HG03025 (cell line): Measurements from ENCODE around the gene AOAH.
"Not testable (repeated sequence)": the region's sequence is repeated elsewhere in the genome, so short reads cannot be mapped to it uniquely, and the experiment has no call there.

ENCODE experiments used
- ATAC-seq: cut with Tn5 transposase; IDR thresholded peaks from one replicate; pipeline ENCODE4 v1.9.1; 2021; ENCODE audit warnings: mild to moderate bottlenecking, moderate library complexity; ENCODE audit not compliant: unreplicated experiment, low FRiP score

Gene AOAH

GRCh38 chr7:36523371-36524101 lies 200.8 kb downstream of the AOAH start:
- ATAC-seq: no peak

GRCh38 chr7:36522453-36523007 lies 201.8 kb downstream of the AOAH start:
- no peak for ATAC-seq

DNA sequence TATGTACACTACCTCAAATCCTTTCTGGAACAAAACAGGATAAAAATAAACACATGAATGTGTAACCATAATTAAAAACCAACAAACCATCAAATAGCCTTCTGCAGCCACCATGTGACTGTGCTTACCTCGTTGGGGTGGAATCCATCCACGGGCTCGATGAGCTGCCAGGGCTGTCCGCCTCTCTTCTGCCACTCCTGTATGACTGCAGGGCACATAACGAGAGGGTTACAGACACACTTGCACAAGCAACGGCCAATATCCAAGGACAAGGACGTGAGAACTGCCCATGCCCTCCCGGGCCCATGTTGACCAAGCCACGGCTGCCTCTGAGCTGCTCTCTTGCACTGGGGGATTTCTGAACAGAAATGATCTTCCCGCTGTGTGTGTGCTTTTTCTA lies 202.4 kb downstream of the AOAH start:
- ATAC-seq: no peak

- ATAC-seq: no peak
Measured at GRCh38 chr7:36521133-36521532, 203.2 kb downstream of the AOAH start.

- ATAC-seq: no peak
Measured at GRCh38 chr7:36515847-36516246, 208.4 kb downstream of the AOAH start.

GRCh38 chr7:36514289-36515243 lies 209.7 kb downstream of the AOAH start:
- no peak for ATAC-seq

DNA sequence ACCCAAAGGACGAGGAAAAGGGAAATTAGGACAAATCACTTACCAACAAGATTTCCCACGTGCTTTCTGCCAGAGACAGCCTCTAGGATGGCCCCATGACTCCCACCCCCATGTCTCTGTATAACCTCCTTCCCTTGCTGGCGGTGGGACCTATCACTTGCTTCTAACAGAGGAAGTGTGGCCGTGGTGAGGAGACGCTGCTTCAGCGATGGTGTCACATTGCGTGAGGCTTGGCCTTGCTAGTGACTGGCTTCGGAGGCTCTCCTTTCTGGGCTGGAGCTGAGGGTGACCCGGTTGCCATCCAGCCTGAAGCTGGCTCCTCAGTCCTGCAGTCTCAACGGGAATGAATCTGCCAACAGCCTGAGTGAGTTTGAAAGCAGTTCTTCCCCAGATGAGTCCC lies 210.9 kb downstream of the AOAH start:
- ATAC-seq: no peak

DNA sequence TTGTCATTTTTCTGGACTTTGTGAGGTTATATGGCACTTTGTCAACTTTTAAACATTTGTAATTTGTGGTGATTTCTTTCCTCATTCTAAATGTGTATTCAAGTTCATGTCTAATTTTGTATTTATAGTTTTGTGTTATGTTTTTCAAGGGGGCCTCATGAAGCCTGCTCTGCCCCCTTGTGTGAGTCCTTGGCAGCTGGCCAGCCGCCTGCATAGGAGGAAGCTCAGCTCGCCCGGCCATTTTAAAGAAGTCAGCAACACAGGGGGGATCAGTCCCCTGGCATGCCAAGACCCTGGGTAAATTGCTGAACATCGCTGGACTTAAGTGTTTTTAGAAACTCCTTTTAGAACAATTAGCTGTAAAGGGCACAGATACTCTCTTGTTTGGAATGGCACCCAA lies 211.7 kb downstream of the AOAH start:
- no peak for ATAC-seq

GRCh38 chr7:36509962-36510361 lies 214.3 kb downstream of the AOAH start:
- no peak for ATAC-seq

GRCh38 chr7:36507475-36508440 lies 216.5 kb downstream of the AOAH start:
- ATAC-seq: no peak

DNA sequence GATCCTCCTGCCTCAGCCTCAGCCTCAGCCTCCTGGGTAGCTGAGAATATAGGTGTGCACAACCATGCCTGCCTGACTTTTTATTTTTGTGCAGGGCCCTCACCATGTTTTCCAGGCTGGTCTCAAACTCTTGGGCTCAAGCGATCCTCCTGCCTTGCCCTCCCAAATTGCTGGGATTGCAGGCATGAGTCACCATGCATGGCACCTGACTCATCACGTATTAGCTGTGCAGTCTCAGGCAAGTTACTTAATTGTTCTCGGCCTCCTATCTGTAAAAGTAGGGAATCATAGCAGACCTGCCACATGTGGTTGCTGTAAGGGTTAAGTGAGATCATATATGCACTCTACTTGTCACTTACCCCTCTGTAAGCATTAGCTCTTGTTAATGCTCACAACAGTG lies 217.5 kb downstream of the AOAH start:
- no peak for ATAC-seq

DNA sequence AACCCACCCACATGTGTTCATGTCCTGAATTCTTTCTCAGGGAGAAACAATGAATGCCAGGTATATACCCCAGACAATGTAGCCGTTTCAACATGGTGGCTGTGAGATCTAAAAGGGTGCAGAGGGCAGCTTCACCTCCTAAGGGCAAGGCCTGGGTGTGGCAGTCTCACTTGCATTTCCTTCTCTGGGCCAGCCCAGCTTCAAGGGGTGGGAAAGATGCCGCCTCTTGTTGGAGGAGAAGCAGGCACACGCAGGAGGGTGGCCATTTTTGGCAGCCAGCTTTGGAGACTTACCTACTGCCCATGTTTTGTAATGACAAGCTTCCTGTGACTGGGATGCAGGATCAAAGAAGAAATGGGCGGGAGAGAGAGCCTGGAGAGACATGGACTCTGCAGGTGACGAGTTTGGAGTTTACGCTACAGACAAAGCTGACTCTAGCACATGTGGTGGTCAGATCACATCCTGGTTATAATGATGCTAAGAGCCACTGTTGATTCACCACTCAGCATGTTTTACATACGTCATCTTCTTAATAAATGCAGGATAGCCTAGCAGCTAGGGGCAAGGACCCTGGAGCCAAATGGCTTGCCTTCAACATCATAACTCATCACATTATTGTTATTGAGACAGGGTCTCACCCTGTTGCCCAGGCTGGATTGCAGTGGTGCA lies 218.0 kb downstream of the AOAH start:
- no peak for ATAC-seq

- not testable (repeated sequence) for ATAC-seq
Measured at GRCh38 chr7:36504617-36505016, 219.7 kb downstream of the AOAH start.

GRCh38 chr7:36504216-36504615 lies 220.1 kb downstream of the AOAH start:
- not testable (repeated sequence) for ATAC-seq

DNA sequence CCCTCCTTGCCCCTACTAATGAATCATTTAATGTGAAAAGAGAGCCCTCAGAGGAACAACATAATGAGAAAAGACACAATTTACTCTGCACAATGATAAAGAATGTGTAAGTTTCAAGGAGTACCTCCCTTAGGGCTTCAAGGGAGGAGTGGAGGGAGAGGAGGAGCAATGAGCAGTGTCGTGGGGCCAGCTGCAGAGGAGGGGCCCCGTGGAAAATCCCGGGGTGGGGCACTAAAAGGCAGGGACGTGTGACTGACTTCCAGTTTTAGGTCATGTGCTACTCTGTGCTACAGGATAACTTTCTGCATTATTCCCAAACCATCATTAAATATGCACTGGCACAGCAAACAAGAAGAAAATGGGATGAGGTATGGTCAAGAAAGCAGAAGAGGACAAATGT lies 226.5 kb downstream of the AOAH start:
- no peak for ATAC-seq

- ATAC-seq: not testable (repeated sequence)
Measured at GRCh38 chr7:36497176-36497575, 227.1 kb downstream of the AOAH start.

- ATAC-seq: no peak
Measured at GRCh38 chr7:36496576-36496975, 227.7 kb downstream of the AOAH start.

DNA sequence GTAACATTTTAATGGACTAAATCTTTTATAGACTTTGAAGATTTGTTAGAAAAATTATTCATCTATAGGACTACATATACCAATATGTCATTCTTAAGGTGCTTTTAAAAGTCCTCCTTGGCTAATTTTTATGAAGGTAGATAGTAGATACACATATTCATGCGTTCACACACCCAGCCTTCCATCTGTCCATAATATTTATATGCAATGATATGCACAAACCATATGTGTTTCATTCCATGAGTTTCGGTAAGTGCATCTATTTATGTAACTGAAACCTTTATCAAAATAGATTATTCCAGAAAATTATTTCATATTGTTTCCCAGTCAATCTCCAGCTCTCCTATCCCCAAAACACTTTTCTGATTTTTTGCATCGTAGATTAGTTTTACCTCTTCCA lies 233.0 kb downstream of the AOAH start:
- no peak for ATAC-seq

DNA sequence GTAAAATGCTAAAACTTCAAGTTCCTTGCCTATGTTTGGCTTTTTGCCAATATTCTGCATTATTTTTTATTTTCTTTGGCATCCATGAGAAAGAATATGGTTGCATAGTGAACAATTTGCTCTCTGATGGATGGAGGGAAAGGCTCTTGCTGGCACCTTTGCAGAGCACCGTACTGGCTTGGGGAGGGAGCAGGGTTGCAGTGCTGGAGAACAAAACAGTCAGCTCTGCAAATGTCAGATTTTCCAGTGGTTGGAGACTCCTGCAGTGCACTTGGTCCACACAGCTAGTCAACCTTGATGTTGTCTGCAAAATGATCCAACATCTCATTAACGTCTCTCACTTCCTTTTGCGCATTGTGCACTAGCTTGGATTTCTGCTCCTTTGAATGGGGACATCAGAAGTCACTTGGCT lies 233.9 kb downstream of the AOAH start:
- ATAC-seq: no peak

- ATAC-seq: not testable (repeated sequence)
Measured at GRCh38 chr7:36488672-36489071, 235.6 kb downstream of the AOAH start.
